Thymus (tissue), 2 donors: ENCODE results near the gene LEUTX. TPM values are rescaled to one million over a fixed set of nuclear protein-coding genes. Genes with fewer than 3 reads are reported as not detected.

Source experiments
- polyA plus RNA-seq: library from polyadenylated mRNA; stranded (reverse); fragments of 200-250 nt; gene quantifications from one replicate; pipeline ENCODE4 v1.2.3, GENCODE V29; 2013
- total RNA-seq: library from RNA; stranded (reverse); fragments of 120-200 nt; gene quantifications from one replicate; pipeline ENCODE4 v1.2.4, GENCODE V29; 2013
- donor health status: healthy.

The LEUTX gene
- total and polyA plus RNA-seq, 2 donors: 0.09 to 0.46 TPM

Other genes starting within 250 kb of the LEUTX start
- 4.3 TPM for gene EID2B, start 246.0 kb upstream of the LEUTX start, total RNA-seq
- gene EID2B, start 246.0 kb upstream of the LEUTX start, polyA plus RNA-seq: 10.6 TPM
- 12.6 TPM for gene EID2, start 238.7 kb upstream of the LEUTX start, total RNA-seq
- 29.3 TPM for gene EID2, start 238.7 kb upstream of the LEUTX start, polyA plus RNA-seq
- 0.38 TPM for gene LGALS13, start 176.3 kb upstream of the LEUTX start, total RNA-seq
- 0.66 TPM for gene LGALS13, start 176.3 kb upstream of the LEUTX start, polyA plus RNA-seq
- 0.33 TPM for gene LGALS16, start 122.9 kb upstream of the LEUTX start, total RNA-seq
- gene LGALS16, start 122.9 kb upstream of the LEUTX start, polyA plus RNA-seq: 1.1 TPM
- gene LGALS14, start 74.4 kb upstream of the LEUTX start, total RNA-seq: 0.14 TPM
- gene LGALS14, start 74.4 kb upstream of the LEUTX start, polyA plus RNA-seq: 2.0 TPM
- 150 TPM for gene CLC, start 40.8 kb upstream of the LEUTX start, total RNA-seq
- 6.3 TPM for gene CLC, start 40.8 kb upstream of the LEUTX start, polyA plus RNA-seq
- 6.7 TPM for gene DYRK1B, start 55.3 kb downstream of the LEUTX start, total RNA-seq
- 19.0 TPM for gene DYRK1B, start 55.3 kb downstream of the LEUTX start, polyA plus RNA-seq
- gene FBL, start 67.5 kb downstream of the LEUTX start, total RNA-seq: 208 TPM
- gene FBL, start 67.5 kb downstream of the LEUTX start, polyA plus RNA-seq: 185 TPM
- gene FCGBP, start 155.8 kb downstream of the LEUTX start, total RNA-seq: 4.6 TPM
- gene FCGBP, start 155.8 kb downstream of the LEUTX start, polyA plus RNA-seq: 7.7 TPM
- 79.3 TPM for gene PSMC4, start 192.3 kb downstream of the LEUTX start, total RNA-seq
- 71.6 TPM for gene PSMC4, start 192.3 kb downstream of the LEUTX start, polyA plus RNA-seq
- gene ZNF546, start 218.2 kb downstream of the LEUTX start, total RNA-seq: 4.3 TPM
- gene ZNF546, start 218.2 kb downstream of the LEUTX start, polyA plus RNA-seq: 2.9 TPM